ENCODE results near the gene RAB6A.
"Not testable (repeated sequence)": the region's sequence is repeated elsewhere in the genome, so short reads cannot be mapped to it uniquely, and the experiment has no call there.

Gene RAB6A

GRCh38 chr11:73728000-73728399, 32.9 kb downstream of the RAB6A start:
- Mint-ChIP-seq H3K27me3 (no peaks in the 10 kb centered on the region), H3K27ac (no peak overlapping the region), H3K9me3 (no peaks in the 10 kb centered on the region), H3K4me3 (no peak overlapping the region), H3K36me3 (peaks cover 38% of the 10 kb centered on the region), H3K4me1 (no peaks in the 10 kb centered on the region)
- no peak for DNase-seq
- CTCF ChIA-PET: no interaction called here

DNA sequence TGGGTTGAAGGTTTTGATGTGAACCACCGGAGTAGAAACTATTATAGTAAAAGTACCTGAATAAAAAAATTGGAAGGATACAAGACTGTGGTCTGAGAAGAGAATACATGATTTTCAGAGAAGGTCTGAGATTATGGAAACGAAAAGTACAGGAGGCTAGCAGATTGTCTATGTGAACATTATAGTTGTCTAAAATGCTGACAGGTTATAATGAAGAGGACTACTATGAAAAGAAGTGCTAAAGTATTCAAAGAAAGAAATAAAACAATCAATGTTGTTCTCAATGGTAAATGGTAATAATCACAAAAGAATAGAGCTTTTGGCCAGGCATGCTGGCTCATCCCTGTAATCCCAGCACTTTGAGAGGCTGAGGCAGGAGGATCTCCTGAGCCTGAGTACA, 34.0 kb downstream of the RAB6A start:
- Mint-ChIP-seq H3K4me1 (no peaks in the 10 kb centered on the region), H3K9me3 (no peaks in the 10 kb centered on the region), H3K4me3 (no peak overlapping the region), H3K27ac (no peak overlapping the region), H3K36me3 (peaks cover 40% of the 10 kb centered on the region), H3K27me3 (no peaks in the 10 kb centered on the region)
- CTCF ChIA-PET: no interaction called here
- DNase-seq: no peak

DNA sequence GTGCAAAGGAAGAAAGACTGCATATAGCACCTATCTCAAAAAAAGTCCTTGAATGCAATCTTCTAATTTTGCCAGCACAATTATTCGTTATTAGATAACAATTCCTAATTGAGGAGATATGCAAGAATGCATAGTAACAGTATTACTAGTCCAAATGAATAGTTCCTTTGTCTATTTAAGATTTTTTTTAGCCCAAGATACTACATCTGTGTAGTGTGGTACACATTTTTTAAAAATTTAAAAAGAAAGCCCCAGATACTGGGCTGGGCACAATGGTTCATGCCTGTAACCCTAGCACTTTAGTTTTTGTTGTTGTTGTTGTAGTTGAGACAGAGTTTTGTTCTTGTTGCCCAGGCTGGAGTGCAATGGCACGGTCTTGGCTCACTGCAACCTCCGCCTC, 43.7 kb downstream of the RAB6A start:
- Mint-ChIP-seq H3K4me1 (peaks cover 10% of the 10 kb centered on the region), H3K36me3 (peaks cover 31% of the 10 kb centered on the region), H3K4me3 (no peak overlapping the region), H3K27ac (peak overlapping the region; percentile 24), H3K9me3 (no peaks in the 10 kb centered on the region), H3K27me3 (no peaks in the 10 kb centered on the region)
- CTCF ChIA-PET: no interaction called here
- no peak for DNase-seq

DNA sequence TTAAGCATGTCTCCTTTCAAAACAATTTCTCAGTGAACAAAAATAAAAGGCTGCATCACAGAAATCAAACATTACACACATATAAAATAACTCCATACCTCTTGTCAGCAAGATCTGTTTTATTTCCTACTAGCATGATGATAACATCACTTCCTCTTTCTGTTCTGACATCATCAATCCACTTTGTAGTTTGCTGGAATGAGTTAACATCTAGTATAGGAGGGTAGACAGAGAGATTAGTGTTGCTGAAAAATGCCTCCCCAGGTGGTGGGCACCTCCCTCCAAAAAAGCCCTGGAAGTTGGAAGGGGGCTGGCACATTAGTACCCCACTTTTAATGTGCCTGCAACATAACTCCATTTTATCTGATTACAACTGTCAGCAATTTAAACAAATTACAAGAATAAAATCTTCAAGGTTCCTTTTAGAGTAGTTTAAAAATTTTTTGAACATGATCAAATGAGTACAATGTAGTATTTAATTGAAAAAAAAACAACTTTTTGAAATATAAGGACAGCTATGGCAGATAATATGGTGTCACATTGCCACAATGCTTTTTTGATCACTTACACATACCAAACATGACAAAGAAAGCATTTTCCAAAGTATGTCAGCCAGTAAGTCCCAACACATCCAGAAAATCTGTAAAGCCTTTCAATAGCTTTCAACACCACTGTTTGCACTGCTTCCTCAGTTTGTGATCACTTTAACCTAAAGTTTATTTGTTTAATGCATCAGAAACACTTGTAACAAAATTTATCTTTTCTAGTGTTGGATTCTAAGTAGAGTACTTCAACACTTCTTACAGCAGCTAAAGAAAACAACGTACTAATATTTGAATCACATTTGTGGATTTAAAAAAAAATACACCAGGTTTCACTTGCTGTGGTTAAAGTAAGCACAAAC, 44.5 kb downstream of the RAB6A start:
- no peaks in the 10 kb centered on the region for H3K9me3 Mint-ChIP-seq
- H3K36me3 Mint-ChIP-seq: peaks cover 25% of the 10 kb centered on the region
- DNase-seq: no peak
- no peak overlapping the region for H3K4me3 Mint-ChIP-seq
- H3K4me1 Mint-ChIP-seq: peaks cover 10% of the 10 kb centered on the region
- CTCF ChIA-PET: no interaction called here
- no peaks in the 10 kb centered on the region for H3K27me3 Mint-ChIP-seq
- peak overlapping the region; percentile 6 for H3K27ac Mint-ChIP-seq

GRCh38 chr11:73715541-73715940, 45.3 kb downstream of the RAB6A start:
- Mint-ChIP-seq H3K27me3 (no peaks in the 10 kb centered on the region), H3K4me1 (peaks cover 10% of the 10 kb centered on the region), H3K9me3 (no peaks in the 10 kb centered on the region), H3K36me3 (peaks cover 24% of the 10 kb centered on the region), H3K4me3 (no peak overlapping the region), H3K27ac (peak overlapping the region; percentile 24)
- CTCF ChIA-PET: no interaction called here
- no peak for DNase-seq

DNA sequence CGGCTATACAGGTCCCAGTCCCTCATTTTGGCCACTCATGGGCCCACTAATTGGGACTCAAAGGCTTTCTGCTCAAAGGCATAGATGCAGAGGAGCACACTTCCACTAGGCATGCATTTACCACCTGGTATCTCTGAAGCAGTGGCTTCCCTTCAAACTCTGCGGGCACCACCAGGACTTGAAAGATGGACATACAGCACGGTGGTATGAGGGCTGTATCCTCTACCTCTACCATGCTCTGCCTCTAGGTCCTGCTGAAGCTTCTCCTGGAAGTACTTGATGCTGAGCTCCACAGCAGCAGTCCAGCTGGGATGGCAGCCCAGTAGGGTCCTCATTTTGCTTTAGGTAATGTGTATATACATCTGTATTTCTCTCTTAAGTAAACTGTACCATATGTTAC, 49.9 kb downstream of the RAB6A start:
- H3K27me3 Mint-ChIP-seq: no peaks in the 10 kb centered on the region
- H3K27ac Mint-ChIP-seq: no peak overlapping the region
- H3K4me1 Mint-ChIP-seq: peaks cover 1% of the 10 kb centered on the region
- no peak for DNase-seq
- no peak overlapping the region for H3K4me3 Mint-ChIP-seq
- no peaks in the 10 kb centered on the region for H3K9me3 Mint-ChIP-seq
- peaks cover 22% of the 10 kb centered on the region for H3K36me3 Mint-ChIP-seq
- CTCF ChIA-PET: no interaction called here

- peaks cover 40% of the 10 kb centered on the region for H3K36me3 Mint-ChIP-seq
Observed at GRCh38 chr11:73705053-73705452, 55.8 kb downstream of the RAB6A start.

GRCh38 chr11:73693899-73694525, 66.9 kb downstream of the RAB6A start:
- Mint-ChIP-seq H3K36me3 (peaks cover 13% of the 10 kb centered on the region), H3K4me3 (no peak overlapping the region), H3K9me3 (no peaks in the 10 kb centered on the region), H3K4me1 (no peaks in the 10 kb centered on the region), H3K27me3 (no peaks in the 10 kb centered on the region), H3K27ac (no peak overlapping the region)
- CTCF ChIA-PET: interaction anchor here (0.5 kb wide), 1 partner anchor 25 kb away, joined by 4 read pairs; no protein-coding TSS in a partner anchor
- DNase-seq: no peak

More at GRCh38 chr11:73705053-73705452, 55.8 kb downstream of the RAB6A start:
- Mint-ChIP-seq H3K4me3 (no peak overlapping the region), H3K4me1 (no peaks in the 10 kb centered on the region), H3K27ac (no peak overlapping the region), H3K9me3 (no peaks in the 10 kb centered on the region), H3K27me3 (no peaks in the 10 kb centered on the region)
- no peak for DNase-seq
- CTCF ChIA-PET: no interaction called here

- Mint-ChIP-seq H3K4me3 (no peak overlapping the region), H3K9me3 (no peaks in the 10 kb centered on the region), H3K27ac (no peak overlapping the region), H3K36me3 (peaks cover 18% of the 10 kb centered on the region), H3K4me1 (no peaks in the 10 kb centered on the region), H3K27me3 (no peaks in the 10 kb centered on the region)
- CTCF ChIA-PET: no interaction called here
- no peak for DNase-seq
Observed at GRCh38 chr11:73680687-73681086, 80.2 kb downstream of the RAB6A start.

DNA sequence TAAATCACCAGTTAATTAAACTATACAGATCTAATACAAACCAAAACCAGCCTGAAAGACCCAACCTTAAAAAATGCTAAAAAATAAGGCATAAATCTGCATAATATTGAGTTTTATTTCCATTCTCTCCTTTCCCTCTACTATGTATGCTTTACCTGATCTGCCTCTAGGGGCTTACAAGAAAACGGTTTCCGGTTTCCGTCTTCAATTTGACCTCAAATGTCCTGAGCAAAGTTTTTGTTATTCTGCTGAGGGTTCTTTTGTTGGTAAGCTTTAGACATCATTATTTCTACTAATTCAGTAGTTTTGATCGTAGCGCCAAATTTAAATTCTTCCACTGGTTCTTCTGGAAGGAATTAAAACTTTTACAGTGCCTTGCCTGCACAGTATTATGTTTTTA, 84.3 kb downstream of the RAB6A start:
- DNase-seq, H3K27ac Mint-ChIP-seq, H3K9me3 Mint-ChIP-seq, H3K27me3 Mint-ChIP-seq, H3K4me1 Mint-ChIP-seq, CTCF ChIA-PET, H3K4me3 Mint-ChIP-seq: not testable (repeated sequence)
- peaks cover 19% of the 10 kb centered on the region for H3K36me3 Mint-ChIP-seq

DNA sequence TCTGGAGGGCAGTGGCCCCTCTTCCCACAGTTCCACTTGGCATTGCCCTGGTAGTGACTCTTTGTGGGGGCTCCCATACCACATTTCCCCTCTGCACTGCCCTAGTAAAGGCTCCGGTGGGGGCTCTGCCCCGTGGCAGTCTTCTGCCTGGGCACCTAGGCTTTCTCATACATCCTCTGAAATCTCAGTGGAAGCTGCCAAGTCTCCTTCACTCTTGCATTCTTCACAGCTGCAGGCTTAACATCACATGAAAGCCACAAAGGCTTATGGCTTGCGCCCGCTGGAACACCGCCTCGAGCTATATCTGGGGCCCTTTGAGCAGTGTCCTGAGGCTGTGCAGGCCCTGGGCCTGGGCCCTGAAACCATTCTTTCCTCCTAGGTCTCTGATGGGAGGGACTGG, 89.2 kb downstream of the RAB6A start:
- DNase-seq: peak; percentile 13
- Mint-ChIP-seq H3K4me1 (no peaks in the 10 kb centered on the region), H3K36me3 (peaks cover 5% of the 10 kb centered on the region), H3K27ac (peak overlapping the region; percentile 50), H3K9me3 (no peaks in the 10 kb centered on the region), H3K4me3 (no peak overlapping the region), H3K27me3 (no peaks in the 10 kb centered on the region)
- CTCF ChIA-PET: interaction anchor here (1.9 kb wide), 1 partner anchor 10 kb away, joined by 7 read pairs; no protein-coding TSS in a partner anchor

GRCh38 chr11:73670808-73671207, 90.1 kb downstream of the RAB6A start:
- H3K4me1 Mint-ChIP-seq: no peaks in the 10 kb centered on the region
- H3K27me3 Mint-ChIP-seq: no peaks in the 10 kb centered on the region
- H3K27ac Mint-ChIP-seq: no peak overlapping the region
- no peaks in the 10 kb centered on the region for H3K9me3 Mint-ChIP-seq
- H3K4me3 Mint-ChIP-seq: no peak overlapping the region
- peaks cover 2% of the 10 kb centered on the region for H3K36me3 Mint-ChIP-seq
- CTCF ChIA-PET: interaction anchor here (1.9 kb wide), 1 partner anchor 9 kb away, joined by 7 read pairs; no protein-coding TSS in a partner anchor
- DNase-seq: no peak

DNA sequence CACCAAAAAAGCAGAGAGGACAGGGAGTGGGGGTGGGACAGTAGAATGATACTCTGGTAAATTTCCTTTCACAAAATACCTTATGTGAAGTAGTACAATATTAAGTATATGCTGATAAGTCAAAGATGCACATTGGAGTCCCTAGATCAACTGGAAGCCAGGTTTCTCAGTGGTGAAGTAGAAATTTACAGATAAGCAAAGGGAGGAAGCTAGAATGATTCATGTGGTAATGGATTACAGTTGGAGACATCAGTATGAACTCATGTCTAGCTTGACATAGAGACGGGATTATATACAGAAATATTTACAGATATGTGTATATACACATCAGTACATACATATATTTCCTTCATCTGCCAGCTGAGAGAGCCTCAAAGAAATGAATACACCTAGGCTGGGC, 93.0 kb downstream of the RAB6A start:
- H3K4me3 Mint-ChIP-seq: no peak overlapping the region
- no peak for DNase-seq
- no peaks in the 10 kb centered on the region for H3K9me3 Mint-ChIP-seq
- no peak overlapping the region for H3K27ac Mint-ChIP-seq
- H3K4me1 Mint-ChIP-seq: peaks cover 8% of the 10 kb centered on the region
- CTCF ChIA-PET: no interaction called here
- H3K27me3 Mint-ChIP-seq: no peaks in the 10 kb centered on the region
- no peaks in the 10 kb centered on the region for H3K36me3 Mint-ChIP-seq

GRCh38 chr11:73664877-73665276, 96.0 kb downstream of the RAB6A start:
- no peak for DNase-seq
- H3K4me3 Mint-ChIP-seq: no peak overlapping the region
- CTCF ChIA-PET: no interaction called here
- H3K27ac Mint-ChIP-seq: no peak overlapping the region
- no peaks in the 10 kb centered on the region for H3K36me3 Mint-ChIP-seq
- H3K4me1 Mint-ChIP-seq: peaks cover 17% of the 10 kb centered on the region
- H3K27me3 Mint-ChIP-seq: peaks cover 8% of the 10 kb centered on the region
- H3K9me3 Mint-ChIP-seq: no peaks in the 10 kb centered on the region
